ENCODE measurements around the gene CCDC188. TPM values are rescaled to one million over a fixed set of nuclear protein-coding genes. Genes with fewer than 3 reads are reported as not detected.

The CCDC188 gene
- total and polyA plus RNA-seq, 9 of the 15 experiments (the other 6 are each of a cell fraction or from before 2014, with no cell fraction given), result not detected

GRCh38 chr22:20131859-20132685, 18.8 kb downstream of the CCDC188 start (continued):
- 0 out of 2 replicates have a peak, but pooled peaks have one; percentile 67 for TF ChIP-seq HDGF (IDR thresholded peaks at IDR 0.05)
- TF ChIP-seq E2F1 (CRISPR knock-in tag; IDR thresholded peaks at IDR 0.05), result no peak; the same call in none of the 2 replicates
- no peak for TF ChIP-seq ZNF780A (CRISPR knock-in tag; IDR thresholded peaks at IDR 0.05)
- TF ChIP-seq ZNF232 (CRISPR knock-in tag; IDR thresholded peaks at IDR 0.05), result no peak
- TF ChIP-seq ZBTB40 (IDR thresholded peaks at IDR 0.05), result 0 out of 2 replicates have a peak, but pooled peaks have one; percentile 47
- no peak for TF ChIP-seq ZBTB40 (CRISPR knock-in tag; IDR thresholded peaks at IDR 0.05)
- TF ChIP-seq CBX1 (IDR thresholded peaks at IDR 0.05; ENCODE audit: low read depth), result 0 out of 2 replicates have a peak, but pooled peaks have one; percentile 42
- TF ChIP-seq ZNF224 (CRISPR knock-in tag; IDR thresholded peaks at IDR 0.05), result no peak
- TF ChIP-seq ZNF217 (CRISPR knock-in tag; IDR thresholded peaks at IDR 0.05), result no peak
- no peak for TF ChIP-seq UBTF (IDR thresholded peaks at IDR 0.05; ENCODE audit: borderline replicate concordance in 1 of 2, low read depth in 2 of 2, low read length in 2 of 2)
- peak; percentile 63; the same call in 1 of the 2 replicates for TF ChIP-seq ETS1 (conservative IDR thresholded peaks at IDR 0.05; ENCODE audit: control insufficient read depth, low read depth, low read length)
- peak; percentile 64; the same call in 1 of the 2 replicates for TF ChIP-seq HLTF (IDR thresholded peaks at IDR 0.05)
- no peak; the same call in 1 of the 2 replicates for TF ChIP-seq RBM14 (IDR thresholded peaks at IDR 0.05; ENCODE audit: borderline replicate concordance, insufficient read depth, low read depth, low read length)
